Skeletal muscle cell (primary cell): ENCODE results near the gene DUSP9.
"Not testable (repeated sequence)": the region's sequence is repeated elsewhere in the genome, so short reads cannot be mapped to it uniquely, and the experiment has no call there.

Source experiments
- DNase-seq: peaks from one replicate; pipeline ENCODE4 v3.0.0-alpha.2; 2010; ENCODE audit warnings: low read depth
- H3K4me3 ChIP-seq: 2 replicates; pipeline ENCODE4 v1.5.1; 2011; ENCODE audit warnings: low read depth, mild to moderate bottlenecking, control low read depth, low read length, moderate library complexity

Gene DUSP9

GRCh38 chrX:153687121-153688039 is 40.4 kb downstream of the DUSP9 start, which contains the start of gene SLC6A8:
Gene SLC6A8 (plus strand): TSS chrX:153687926. CDS start chrX:153688575, 649 bp downstream.
- no peak for DNase-seq
- H3K4me3 ChIP-seq, result peak within 1 kb of the TSS; percentile 48

GRCh38 chrX:153688071-153688470 is 41.1 kb downstream of the DUSP9 start:
- DNase-seq, result no peak
- no peak overlapping the region for H3K4me3 ChIP-seq

GRCh38 chrX:153688506-153688905 is 41.5 kb downstream of the DUSP9 start:
- H3K4me3 ChIP-seq, result peak overlapping the region; percentile 48

GRCh38 chrX:153688911-153689590 is 42.0 kb downstream of the DUSP9 start:
- DNase-seq, result no peak
- peak overlapping the region; percentile 48 for H3K4me3 ChIP-seq

More at GRCh38 chrX:153688506-153688905, 41.5 kb downstream of the DUSP9 start:
- DNase-seq, result no peak

GRCh38 chrX:153689654-153690465 is 42.9 kb downstream of the DUSP9 start:
- DNase-seq, result no peak

GRCh38 chrX:153690466-153690865 is 43.5 kb downstream of the DUSP9 start:
- H3K4me3 ChIP-seq, result no peak overlapping the region
- DNase-seq, result no peak

More at GRCh38 chrX:153689654-153690465, 42.9 kb downstream of the DUSP9 start:
- peak overlapping the region; percentile 40 for H3K4me3 ChIP-seq

- DNase-seq, H3K4me3 ChIP-seq: not testable (repeated sequence)
Observed at GRCh38 chrX:153691032-153691827, 44.2 kb downstream of the DUSP9 start.

GRCh38 chrX:153692003-153692402 is 45.0 kb downstream of the DUSP9 start:
- no peak overlapping the region for H3K4me3 ChIP-seq
- DNase-seq, result no peak

- no peak for DNase-seq
Observed at GRCh38 chrX:153692611-153693156, 45.7 kb downstream of the DUSP9 start.

GRCh38 chrX:153693216-153694086 is 46.4 kb downstream of the DUSP9 start:
- no peak for DNase-seq
- H3K4me3 ChIP-seq, result no peak overlapping the region

More at GRCh38 chrX:153692611-153693156, 45.7 kb downstream of the DUSP9 start:
- H3K4me3 ChIP-seq, result no peak overlapping the region

- not testable (repeated sequence) for DNase-seq, H3K4me3 ChIP-seq
Observed at GRCh38 chrX:153694256-153694655, 47.3 kb downstream of the DUSP9 start.

- no peak overlapping the region for H3K4me3 ChIP-seq
- no peak for DNase-seq
Observed at GRCh38 chrX:153694687-153695270, 47.8 kb downstream of the DUSP9 start.

GRCh38 chrX:153696100-153696499 is 49.1 kb downstream of the DUSP9 start:
- no peak overlapping the region for H3K4me3 ChIP-seq
- DNase-seq, result no peak

- not testable (repeated sequence) for H3K4me3 ChIP-seq, DNase-seq
Observed at GRCh38 chrX:153696538-153696937, 49.5 kb downstream of the DUSP9 start.

GRCh38 chrX:153696986-153697722 is 50.2 kb downstream of the DUSP9 start:
- H3K4me3 ChIP-seq, DNase-seq: not testable (repeated sequence)
